Ascending aorta (tissue), 2 donors: ENCODE data around the gene TNK2. TPM values are rescaled to one million over a fixed set of nuclear protein-coding genes. Genes with fewer than 3 reads are reported as not detected.

Source experiments
- DNase-seq, 2 donors: peaks; one replicate each; pipeline ENCODE4 v3.0.0-alpha.2; 2019; ENCODE audit warnings: low spot score in 2 of 2
- H3K27ac ChIP-seq, 2 donors: fragments of 200-600 bp; sonication (generic); one replicate each; pipeline ENCODE4 v1.5.1; 2016 to 2017; ENCODE audit warnings: mild to moderate bottlenecking in 1 of 2
- H3K27me3 ChIP-seq: fragments of 200-600 bp; sonication (generic); one replicate; pipeline ENCODE4 v1.5.1; 2017
- H3K36me3 ChIP-seq, 2 donors: fragments of 200-600 bp; sonication (generic); one replicate each; pipeline ENCODE4 v1.5.1; 2016
- H3K4me1 ChIP-seq, 2 donors: fragments of 200-600 bp; sonication (generic); one replicate each; pipeline ENCODE4 v1.5.1; 2016 to 2017; ENCODE audit warnings: mild to moderate bottlenecking in 1 of 2
- H3K4me3 ChIP-seq, 2 donors: fragments of 200-600 bp; sonication (generic); one replicate each; pipeline ENCODE4 v1.5.1; 2016 to 2017; ENCODE audit warnings: mild to moderate bottlenecking in 1 of 2
- H3K9me3 ChIP-seq, 2 donors: fragments of 200-600 bp; sonication (generic); one replicate each; pipeline ENCODE4 v1.5.1; 2016
- intact Hi-C: fragments of 100-400 bp; cut with DNase I; formaldehyde crosslinking; loops from one replicate; pipeline ENCODE4 v1.15.1; 2023
- total RNA-seq: library from RNA; depleted of rRNA; stranded (reverse); fragments of >200 nt; gene quantifications from one replicate; pipeline ENCODE4 v1.1.0, GENCODE V29; 2016
- TF ChIP-seq, protein P1 (sequence below), 3 experiments: fragments of 200-600 bp in 2 of 3; fragments of 450-650 bp in 1 of 3; sonication (generic) in 2 of 3; IDR thresholded peaks; one replicate each; pipeline ENCODE4 v1.5.1; 2016 to 2019; ENCODE audit warnings: antibody characterized with exemption in 3 of 3, mild to moderate bottlenecking in 1 of 3, moderate library complexity in 1 of 3

Gene TNK2
- total RNA-seq, 1 donor from 2014 or later, result 164 TPM

DNA sequence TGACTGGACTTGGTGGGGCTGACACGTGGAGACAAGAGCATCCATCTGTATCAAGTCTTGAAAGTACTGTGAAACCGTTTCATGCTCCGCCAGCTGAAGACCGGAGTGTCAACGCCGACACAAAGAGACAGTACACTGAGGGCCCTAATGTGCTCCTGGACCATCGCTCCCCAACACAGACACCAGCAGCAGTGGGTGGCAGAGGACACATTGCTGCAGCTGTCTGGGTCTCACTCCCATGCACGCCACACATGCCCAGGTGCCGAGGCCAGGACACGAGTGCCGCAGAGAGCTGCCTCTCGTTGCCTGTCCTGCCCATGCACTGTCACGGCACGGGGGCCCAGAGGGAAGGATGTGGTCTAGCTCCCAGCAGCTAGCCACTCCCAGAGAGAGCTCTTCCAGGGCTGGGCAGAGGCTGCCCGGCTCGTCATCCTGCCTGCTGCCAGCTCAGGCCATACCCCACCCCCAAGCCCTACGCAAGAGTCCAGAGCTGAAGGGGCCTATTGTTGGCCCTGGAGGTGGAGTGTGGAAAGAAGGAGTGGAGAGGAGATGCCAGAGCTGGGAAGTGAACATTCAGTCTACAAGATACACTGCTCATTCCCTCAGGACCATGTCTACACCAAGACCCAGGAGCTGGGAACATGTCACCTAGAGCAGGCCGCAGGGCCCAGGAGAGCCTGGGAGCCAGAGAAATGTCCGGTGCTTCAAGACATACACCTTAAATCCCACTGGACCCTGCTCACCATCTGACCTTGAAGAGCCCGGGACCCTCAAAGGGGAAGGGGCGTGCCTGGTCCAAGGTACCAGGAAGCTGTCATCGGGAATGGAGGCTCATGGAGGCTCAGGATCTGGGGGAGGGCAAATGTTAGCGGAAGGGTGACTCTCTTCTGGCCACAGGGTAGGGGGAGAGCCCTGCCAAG is 7.7 kb downstream of the TNK2 start:
- H3K4me3 ChIP-seq, result no peak overlapping the region
- intact Hi-C loops, result no loop called here
- TF ChIP-seq, protein P1, sequence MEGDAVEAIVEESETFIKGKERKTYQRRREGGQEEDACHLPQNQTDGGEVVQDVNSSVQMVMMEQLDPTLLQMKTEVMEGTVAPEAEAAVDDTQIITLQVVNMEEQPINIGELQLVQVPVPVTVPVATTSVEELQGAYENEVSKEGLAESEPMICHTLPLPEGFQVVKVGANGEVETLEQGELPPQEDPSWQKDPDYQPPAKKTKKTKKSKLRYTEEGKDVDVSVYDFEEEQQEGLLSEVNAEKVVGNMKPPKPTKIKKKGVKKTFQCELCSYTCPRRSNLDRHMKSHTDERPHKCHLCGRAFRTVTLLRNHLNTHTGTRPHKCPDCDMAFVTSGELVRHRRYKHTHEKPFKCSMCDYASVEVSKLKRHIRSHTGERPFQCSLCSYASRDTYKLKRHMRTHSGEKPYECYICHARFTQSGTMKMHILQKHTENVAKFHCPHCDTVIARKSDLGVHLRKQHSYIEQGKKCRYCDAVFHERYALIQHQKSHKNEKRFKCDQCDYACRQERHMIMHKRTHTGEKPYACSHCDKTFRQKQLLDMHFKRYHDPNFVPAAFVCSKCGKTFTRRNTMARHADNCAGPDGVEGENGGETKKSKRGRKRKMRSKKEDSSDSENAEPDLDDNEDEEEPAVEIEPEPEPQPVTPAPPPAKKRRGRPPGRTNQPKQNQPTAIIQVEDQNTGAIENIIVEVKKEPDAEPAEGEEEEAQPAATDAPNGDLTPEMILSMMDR (IDR thresholded peaks at IDR 0.05), result no peak
- H3K27ac ChIP-seq, result peak overlapping the region in 1 of 2 donors; percentile 34
- H3K9me3 ChIP-seq, result no peaks in the 10 kb centered on the region
- H3K4me1 ChIP-seq, result peaks cover 7 to 13% of the 10 kb centered on the region in 2 donors
- no peaks in the 10 kb centered on the region for H3K36me3 ChIP-seq
- peak in 1 of 2 donors; percentile 82 for DNase-seq
- H3K27me3 ChIP-seq, result no peaks in the 10 kb centered on the region

DNA sequence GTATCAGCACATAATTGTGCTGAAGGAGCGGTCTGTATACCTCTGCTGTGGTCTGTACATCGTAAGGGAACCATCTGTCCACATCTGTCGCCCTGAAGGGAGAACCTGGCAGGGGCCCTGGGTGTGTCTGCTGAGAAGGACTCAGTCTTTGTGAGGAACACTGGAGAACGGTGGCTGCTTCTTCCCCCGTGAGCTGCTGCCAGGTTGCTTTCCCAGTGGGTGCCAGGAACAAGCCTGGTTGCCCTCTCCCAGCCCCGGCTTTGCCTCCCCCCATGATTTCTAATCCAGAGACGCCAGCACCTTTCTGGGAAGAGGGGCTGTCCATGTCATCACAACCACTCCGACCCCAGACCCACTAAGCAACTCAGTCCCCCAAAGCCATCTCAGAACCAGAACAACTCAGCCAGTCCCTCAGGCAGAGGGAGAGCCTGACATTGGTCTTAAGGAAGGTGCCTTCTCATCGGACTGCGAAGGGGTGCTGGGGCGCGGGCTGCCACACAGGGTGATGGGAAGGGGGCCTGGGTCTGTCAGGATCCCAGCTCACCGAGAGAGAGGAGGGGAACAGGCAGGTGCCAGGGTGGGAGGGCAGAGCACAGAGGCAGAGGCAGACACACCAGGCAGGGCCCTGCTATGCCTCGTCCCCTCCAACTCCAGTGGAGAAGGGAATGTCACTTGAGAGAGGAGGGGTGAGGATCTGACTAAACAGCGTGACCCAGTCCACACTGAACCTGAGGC is 8.5 kb downstream of the TNK2 start:
- H3K36me3 ChIP-seq, result no peaks in the 10 kb centered on the region

DNA sequence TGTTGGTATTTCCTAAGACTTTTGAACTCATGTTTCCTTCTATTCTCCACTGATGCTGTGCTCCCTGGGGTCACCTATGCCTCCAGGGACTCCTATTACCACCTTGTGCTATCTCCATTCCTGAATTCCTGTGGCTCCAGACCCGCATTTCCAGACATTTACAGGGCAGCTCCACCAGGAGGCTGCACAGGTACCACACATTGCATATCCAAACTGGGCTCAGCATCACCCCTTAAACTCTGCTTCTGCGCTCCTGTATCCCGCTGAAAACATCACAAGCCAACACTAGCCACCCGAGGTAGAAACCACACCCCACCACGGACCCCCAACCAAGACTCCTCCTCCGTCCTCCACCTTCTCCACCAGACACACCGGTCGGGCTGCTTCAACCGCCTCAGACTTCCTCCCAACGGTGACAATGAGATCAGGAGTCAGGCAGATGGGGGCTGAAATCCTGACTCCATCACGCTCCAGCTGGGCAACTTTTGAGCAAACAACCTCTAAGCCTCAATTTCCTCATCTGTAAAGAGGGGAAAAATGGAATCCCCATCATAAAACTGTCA is 10.4 kb downstream of the TNK2 start:
- no peaks in the 10 kb centered on the region for H3K36me3 ChIP-seq
- H3K4me1 ChIP-seq, result peaks cover 17 to 34% of the 10 kb centered on the region in 2 donors
- no peaks in the 10 kb centered on the region for H3K27me3 ChIP-seq
- H3K4me3 ChIP-seq, result no peak overlapping the region
- DNase-seq, result no peak
- TF ChIP-seq, protein P1 (IDR thresholded peaks at IDR 0.05), result no peak
- H3K9me3 ChIP-seq, result no peaks in the 10 kb centered on the region
- intact Hi-C loops, result loop anchor here (1.0 to 10.0 kb wide), 2 partner anchors 11 to 1763 kb away; partner anchors contain the start of gene HES1
- H3K27ac ChIP-seq, result peak overlapping the region in 1 of 2 donors; percentile 3

More for the DNA sequence above, 8.5 kb downstream of the TNK2 start:
- Histone ChIP-seq H3K4me1 (peaks cover 10 to 16% of the 10 kb centered on the region in 2 donors), H3K27me3 (no peaks in the 10 kb centered on the region), H3K9me3 (no peaks in the 10 kb centered on the region), H3K27ac (no peak overlapping the region), H3K4me3 (no peak overlapping the region)
- intact Hi-C loops, result loop anchor here (10.0 kb wide), 1 partner anchor 1765 kb away; the partner anchor contains the start of gene HES1
- DNase-seq, result no peak
- TF ChIP-seq, protein P1 (IDR thresholded peaks at IDR 0.05), result no peak

DNA sequence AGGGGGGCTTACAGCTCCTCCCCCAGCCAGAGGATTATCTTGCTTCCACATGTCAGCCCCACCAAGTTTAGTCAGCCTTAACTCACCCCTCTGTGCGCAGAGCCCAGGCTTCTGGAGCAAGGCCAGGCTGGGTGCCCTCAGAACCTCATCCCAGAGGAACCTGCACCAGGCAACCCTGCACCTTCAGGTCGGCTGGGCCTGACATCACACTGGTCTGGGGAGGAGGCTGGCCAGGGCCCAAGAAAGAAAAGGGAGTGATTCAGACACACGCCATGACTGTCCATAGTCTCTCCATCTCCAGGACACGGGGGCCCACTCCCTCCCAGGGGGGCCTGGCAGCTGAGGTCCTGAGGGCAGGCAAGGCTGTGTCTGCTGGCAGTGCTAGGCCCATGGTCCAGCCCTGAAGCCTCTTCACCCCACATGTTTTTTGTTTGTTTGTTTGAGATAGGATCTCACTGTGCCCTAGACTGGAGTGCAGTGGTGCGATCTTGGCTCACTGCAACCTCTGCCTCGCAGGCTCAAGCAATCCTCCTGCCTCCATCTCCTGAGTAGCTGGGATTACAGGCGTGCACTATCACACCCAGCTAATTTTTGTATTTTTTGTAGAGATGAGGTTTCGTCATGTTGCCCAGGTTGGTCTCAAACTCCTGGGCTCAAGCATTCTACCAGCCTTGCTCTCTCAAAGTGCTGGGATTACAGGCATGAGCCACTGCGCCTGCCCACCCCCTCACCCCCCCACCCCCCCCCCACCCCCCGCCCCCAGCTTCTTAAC is 11.1 kb downstream of the TNK2 start:
- peak overlapping the region; percentile 94 to 98 for H3K27ac ChIP-seq
- H3K4me3 ChIP-seq, result peak overlapping the region; percentile 77 to 90
- TF ChIP-seq, protein P1 (IDR thresholded peaks at IDR 0.05), result no peak
- no peaks in the 10 kb centered on the region for H3K36me3 ChIP-seq
- peaks cover 18 to 40% of the 10 kb centered on the region in 2 donors for H3K4me1 ChIP-seq
- intact Hi-C loops, result loop anchor here (1.0 to 10.0 kb wide), 2 partner anchors 12 to 1762 kb away; partner anchors contain the start of gene HES1
- H3K27me3 ChIP-seq, result no peaks in the 10 kb centered on the region
- H3K9me3 ChIP-seq, result no peaks in the 10 kb centered on the region
- peak in 1 of 2 donors; percentile 87 for DNase-seq
